Nephron progenitor cell (in vitro differentiated cells): Measurements from ENCODE around the gene ATAD2B.
"Not testable (repeated sequence)": the region's sequence is repeated elsewhere in the genome, so short reads cannot be mapped to it uniquely, and the experiment has no call there.

Source experiments
- DNase-seq: peaks from one replicate; pipeline ENCODE4 v3.0.0; 2021
- H3K27ac Mint-ChIP-seq: 2 replicates; pipeline ENCODE4 v1.8.0; 2021; ENCODE audit warnings: mild to moderate bottlenecking, moderate library complexity, mixed read lengths
- H3K27me3 Mint-ChIP-seq: 2 replicates; pipeline ENCODE4 v1.8.0; 2021; ENCODE audit warnings: mild to moderate bottlenecking, low read depth, mixed read lengths; ENCODE audit not compliant: poor library complexity
- H3K36me3 Mint-ChIP-seq: 2 replicates; pipeline ENCODE4 v1.8.0; 2021; ENCODE audit warnings: low read depth, mixed read lengths
- H3K4me1 Mint-ChIP-seq: 2 replicates; pipeline ENCODE4 v1.8.0; 2021; ENCODE audit warnings: mixed read lengths
- H3K4me3 Mint-ChIP-seq: 2 replicates; pipeline ENCODE4 v1.8.0; 2021; ENCODE audit warnings: mild to moderate bottlenecking, moderate library complexity, mixed read lengths
- H3K9me3 Mint-ChIP-seq: 2 replicates; pipeline ENCODE4 v1.8.0; 2021; ENCODE audit warnings: mild to moderate bottlenecking, moderate library complexity, mixed read lengths
- CTCF ChIP-seq: fragments of 200-600 bp; sonication (generic); IDR thresholded peaks from 2 replicates; pipeline ENCODE4 v1.5.0; 2021; ENCODE audit warnings: antibody characterized with exemption

Gene ATAD2B

GRCh38 chr2:23745068-23745725 is 181.7 kb downstream of the ATAD2B start:
- DNase-seq = no peak
- Mint-ChIP-seq H3K27me3 (no peaks in the 10 kb centered on the region), H3K27ac (peak overlapping the region; percentile 70), H3K9me3 (peaks cover 4% of the 10 kb centered on the region), H3K36me3 (peaks cover 21% of the 10 kb centered on the region), H3K4me3 (no peak overlapping the region), H3K4me1 (peaks cover 13% of the 10 kb centered on the region)
- no peak for TF ChIP-seq CTCF

DNA sequence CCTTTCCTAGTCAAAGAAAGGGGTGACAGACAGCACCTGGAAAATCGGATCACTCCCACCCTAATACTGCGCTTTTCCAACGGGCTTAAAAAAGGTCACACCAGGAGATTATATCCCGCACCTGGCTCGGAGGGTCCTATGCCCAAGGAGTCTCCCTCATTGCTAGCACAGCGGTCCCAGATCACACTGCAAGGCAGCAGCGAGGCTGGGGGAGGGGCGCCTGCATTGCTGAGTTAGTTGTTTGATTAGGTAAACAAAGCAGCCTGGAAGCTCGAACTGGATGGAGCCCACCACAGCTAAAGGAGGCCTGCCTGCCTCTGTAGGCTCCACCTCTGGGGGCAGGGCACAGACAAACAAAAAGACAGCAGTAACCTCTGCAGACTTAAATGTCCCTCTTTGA is 190.1 kb downstream of the ATAD2B start:
- not testable (repeated sequence) for H3K4me3 Mint-ChIP-seq, H3K27ac Mint-ChIP-seq, DNase-seq, H3K4me1 Mint-ChIP-seq, H3K27me3 Mint-ChIP-seq
- Mint-ChIP-seq H3K9me3 (peaks cover 46% of the 10 kb centered on the region), H3K36me3 (peaks cover 53% of the 10 kb centered on the region)

- TF ChIP-seq CTCF = no peak
- no peaks in the 10 kb centered on the region for H3K27me3 Mint-ChIP-seq
- no peaks in the 10 kb centered on the region for H3K4me1 Mint-ChIP-seq
- no peak for DNase-seq
- no peak overlapping the region for H3K4me3 Mint-ChIP-seq
- H3K9me3 Mint-ChIP-seq = peaks cover 37% of the 10 kb centered on the region
- no peak overlapping the region for H3K27ac Mint-ChIP-seq
- peaks cover 67% of the 10 kb centered on the region for H3K36me3 Mint-ChIP-seq
These were observed 192.5 kb downstream of the ATAD2B start for GRCh38 chr2:23734416-23734815.

DNA sequence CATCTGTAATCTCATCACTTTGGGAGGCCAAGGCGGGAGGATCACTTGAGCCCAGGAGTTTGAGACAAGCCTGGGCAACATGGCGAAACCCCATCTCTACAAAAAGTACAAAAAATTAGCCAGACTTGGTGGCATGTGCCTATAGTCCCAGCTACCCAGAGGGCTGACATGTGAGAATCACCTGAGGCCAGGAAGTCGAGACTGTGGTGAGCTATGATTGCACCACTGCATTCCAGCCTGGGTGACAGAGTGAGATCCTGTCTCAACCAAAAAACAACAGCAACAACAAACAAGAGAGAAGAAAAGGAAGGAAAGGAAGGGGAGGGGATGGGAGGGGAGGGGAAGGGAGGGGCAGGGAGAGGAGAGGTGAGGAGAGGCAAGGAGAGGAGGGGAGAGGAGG is 203.9 kb downstream of the ATAD2B start:
- H3K4me1 Mint-ChIP-seq, H3K4me3 Mint-ChIP-seq, H3K27ac Mint-ChIP-seq, DNase-seq, H3K27me3 Mint-ChIP-seq: not testable (repeated sequence)
- Mint-ChIP-seq H3K36me3 (peaks cover 78% of the 10 kb centered on the region), H3K9me3 (peaks cover 44% of the 10 kb centered on the region)

- Mint-ChIP-seq H3K36me3 (peaks cover 71% of the 10 kb centered on the region), H3K4me3 (no peak overlapping the region), H3K4me1 (no peaks in the 10 kb centered on the region), H3K9me3 (peaks cover 44% of the 10 kb centered on the region), H3K27me3 (no peaks in the 10 kb centered on the region), H3K27ac (no peak overlapping the region)
- TF ChIP-seq CTCF = no peak
- DNase-seq = no peak
These were observed 204.7 kb downstream of the ATAD2B start for GRCh38 chr2:23722255-23722654.

DNA sequence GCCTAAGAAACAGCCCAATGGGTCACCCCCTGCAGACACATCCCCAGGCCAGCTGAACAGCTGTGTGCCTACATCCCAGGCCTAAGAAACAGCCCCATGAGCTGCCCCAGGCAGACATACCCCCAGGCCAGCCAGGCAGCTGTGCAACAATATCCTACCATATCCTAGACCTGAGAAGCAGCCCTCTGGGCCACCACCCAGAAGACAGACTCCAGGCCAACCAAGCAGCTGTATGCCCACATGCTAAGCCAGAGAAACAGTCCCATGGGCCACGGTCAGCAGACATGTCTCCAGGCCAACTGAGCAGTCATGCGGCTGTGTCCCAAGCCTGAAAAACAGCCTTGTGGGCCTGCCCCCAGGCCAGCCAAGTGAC is 205.5 kb downstream of the ATAD2B start:
- Mint-ChIP-seq H3K4me1 (no peaks in the 10 kb centered on the region), H3K9me3 (peaks cover 44% of the 10 kb centered on the region), H3K27ac (no peak overlapping the region), H3K27me3 (no peaks in the 10 kb centered on the region), H3K4me3 (no peak overlapping the region), H3K36me3 (peaks cover 69% of the 10 kb centered on the region)
- no peak for DNase-seq
- no peak for TF ChIP-seq CTCF

GRCh38 chr2:23720705-23721453 is 206.0 kb downstream of the ATAD2B start:
- Mint-ChIP-seq H3K4me3 (no peak overlapping the region), H3K27me3 (no peaks in the 10 kb centered on the region), H3K9me3 (peaks cover 43% of the 10 kb centered on the region), H3K36me3 (peaks cover 65% of the 10 kb centered on the region), H3K4me1 (no peaks in the 10 kb centered on the region), H3K27ac (no peak overlapping the region)
- DNase-seq = no peak
- no peak for TF ChIP-seq CTCF
